Stomach (tissue), 9 donors: ENCODE results near the gene FAM222A. TPM values are rescaled to one million over a fixed set of nuclear protein-coding genes. Genes with fewer than 3 reads are reported as not detected.
"Not testable (repeated sequence)": the region's sequence is repeated elsewhere in the genome, so short reads cannot be mapped to it uniquely, and the experiment has no call there.

Experiments used
- DNase-seq, 2 donors: peaks; one replicate each; pipeline versions ENCODE4 v3.0.0 to v3.0.0-alpha.2; 2013 to 2019
- H3K27ac ChIP-seq, 5 donors: fragments of 200-600 bp in 4 of 5; sonication (generic) in 4 of 5; one replicate each; pipeline ENCODE4 v1.5.1; 2013 to 2019; ENCODE audit warnings: mild to moderate bottlenecking in 1 of 5, moderate library complexity in 1 of 5
- H3K27me3 ChIP-seq, 3 donors: fragments of 200-600 bp; sonication (generic); one replicate each; pipeline ENCODE4 v1.5.1; 2017 to 2019; ENCODE audit warnings: mixed run types in 1 of 3
- H3K36me3 ChIP-seq, 4 donors: fragments of 200-600 bp; sonication (generic); 1 replicate in 3 of 4; 2 replicates in 1 of 4; pipeline ENCODE4 v1.5.1; 2016 to 2019
- H3K4me1 ChIP-seq, 4 donors: fragments of 200-600 bp; sonication (generic); one replicate each; pipeline ENCODE4 v1.5.1; 2016 to 2019
- H3K4me3 ChIP-seq, 4 donors: fragments of 200-600 bp; sonication (generic) in 3 of 4; one replicate each; pipeline ENCODE4 v1.5.1; 2016 to 2019; ENCODE audit warnings: mild to moderate bottlenecking in 1 of 4
- H3K9me3 ChIP-seq, 4 donors: fragments of 200-600 bp; sonication (generic); one replicate each; pipeline ENCODE4 v1.5.1; 2016 to 2019
- EP300 ChIP-seq: sonication (generic); formaldehyde crosslinking; IDR thresholded peaks from one replicate; pipeline ENCODE4 v1.6.1; 2017; ENCODE audit warnings: antibody characterized with exemption
- POLR2A ChIP-seq, 4 donors: fragments of 450-650 bp; IDR thresholded peaks; one replicate each; pipeline ENCODE4 v1.6.1; 2016; ENCODE audit warnings: antibody characterized with exemption in 4 of 4, control low read depth in 2 of 4, mild to moderate bottlenecking in 1 of 4, moderate library complexity in 1 of 4
- POLR2AphosphoS5 ChIP-seq, 3 donors: sonication (generic); formaldehyde crosslinking; IDR thresholded peaks; one replicate each; pipeline ENCODE4 v1.6.1; 2016; ENCODE audit warnings: antibody characterized with exemption in 3 of 3
- WGBS, 5 donors: extraction: QIAGEN DNeasy Blood & Tissue Kit in 3 of 5; methylation state at CpG; one replicate each; pipeline versions ENCODE4 v1.1.5 to v1.1.7; 2013 to 2018; 5-methylcytosine and 5-hydroxymethylcytosine counted together
- intact Hi-C: fragments of 100-400 bp; cut with DNase I; formaldehyde crosslinking; loops from one replicate; pipeline ENCODE4 v1.15.1; 2023; ENCODE audit warnings: low total_unique reads
- polyA plus RNA-seq, 3 donors: library from polyadenylated mRNA; stranded (reverse); fragments of 200-250 nt; gene quantifications; one replicate each; pipeline ENCODE4 v1.2.3, GENCODE V29; 2013
- total RNA-seq, 5 donors: library from RNA; depleted of rRNA; stranded (reverse); fragments of >200 nt; gene quantifications; one replicate each; pipeline versions ENCODE4 v1.1.0 to v1.2.3, GENCODE V29; 2014 to 2016
- TF ChIP-seq, protein P1 (sequence below), 7 experiments: fragments of 450-650 bp in 4 of 7; fragments of 200-600 bp in 3 of 7; sonication (generic) in 3 of 7; IDR thresholded peaks; one replicate each; pipeline ENCODE4 v1.5.1; 2016 to 2019; ENCODE audit warnings: antibody characterized with exemption in 7 of 7, control low read depth in 2 of 7, mild to moderate bottlenecking in 1 of 7
- donor health status: healthy with polysubstance abuse.
- donor health status: Bipolar disorder and iron deficiency.
- donor health status: healthy.

FAM222A gene
- total and polyA plus RNA-seq, 8 donors = 1.7 to 19.7 (median 4.5) TPM

DNA sequence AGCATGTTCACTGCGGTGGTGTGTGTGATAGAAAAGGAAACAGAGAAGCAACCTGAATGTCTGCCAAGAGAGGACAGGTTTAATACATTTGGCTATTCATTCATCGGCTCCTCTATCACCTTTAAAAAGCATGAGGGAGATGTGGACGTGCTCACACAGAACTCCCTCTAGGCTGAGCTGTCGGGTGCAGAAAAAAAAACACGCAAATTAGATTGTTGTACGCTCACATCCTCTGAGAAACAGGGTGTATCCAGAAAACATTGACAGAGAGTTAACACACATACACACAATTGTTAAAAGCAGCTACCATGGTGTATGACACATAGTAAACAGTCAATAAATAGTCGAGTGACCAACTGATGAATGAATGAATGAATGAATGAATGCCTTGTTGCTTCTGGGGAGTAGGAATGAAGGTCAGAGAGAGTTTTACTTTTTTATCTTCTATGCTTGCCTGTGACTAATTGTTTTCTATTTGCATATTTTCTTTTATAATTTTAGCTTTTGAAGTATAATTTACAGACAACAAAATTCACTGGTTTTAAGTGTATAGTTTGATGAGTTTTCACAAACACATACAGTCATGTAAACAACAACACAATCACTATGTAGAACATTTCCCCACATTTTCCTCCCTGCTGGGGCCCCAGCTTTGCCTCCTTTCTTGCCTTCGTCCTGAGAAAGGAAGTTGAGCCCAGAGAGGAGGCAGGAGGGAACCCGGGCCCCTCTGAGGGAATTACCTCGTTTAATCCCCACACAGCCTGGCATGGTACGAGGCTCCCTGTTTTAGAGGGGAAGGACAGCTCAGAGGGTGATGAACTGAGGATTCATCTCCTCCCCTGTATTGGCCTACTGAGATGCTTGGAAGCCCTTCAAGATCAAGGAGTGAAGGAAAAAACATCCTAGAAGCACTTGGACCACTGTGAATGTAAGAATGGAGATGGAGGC, 19.7 kb upstream of the FAM222A start:
- no peak overlapping the region for H3K27ac ChIP-seq
- WGBS, 5 donors = 50 to 58% (median 56%) methylated on average over 11 of the region's 11 CpGs

DNA sequence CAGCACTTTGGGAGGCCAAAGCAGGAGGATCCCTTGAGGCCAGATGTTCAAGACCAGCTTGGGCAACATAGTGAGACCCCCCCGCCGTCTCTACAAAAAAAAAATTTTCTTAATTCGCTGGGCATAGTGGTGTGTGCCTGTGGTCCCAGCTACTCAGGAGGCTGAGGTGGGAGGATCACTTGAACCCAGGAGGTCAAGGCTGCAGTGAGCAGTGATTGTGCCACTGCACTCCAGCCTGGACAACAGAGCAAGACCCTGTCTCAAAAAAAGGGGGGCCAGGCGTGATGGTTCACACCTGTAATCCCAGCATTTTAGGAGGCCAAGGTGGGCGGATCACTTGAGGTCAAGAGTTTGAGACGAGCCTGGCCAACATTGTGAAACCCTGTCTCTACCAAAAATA, 19.0 kb upstream of the FAM222A start:
- 78 to 94% (median 91%) methylated on average over 4 to 6 of the region's 6 CpGs for WGBS, 5 donors
- H3K4me3 ChIP-seq, H3K36me3 ChIP-seq, H3K9me3 ChIP-seq, H3K4me1 ChIP-seq, H3K27ac ChIP-seq, intact Hi-C loops, DNase-seq: not testable (repeated sequence)
- H3K27me3 ChIP-seq = peaks cover 0 to 19% (median 0%) of the 10 kb centered on the region in 3 donors

More for the DNA sequence above, 19.7 kb upstream of the FAM222A start:
- H3K9me3 ChIP-seq = no peaks in the 10 kb centered on the region
- H3K36me3 ChIP-seq = no peaks in the 10 kb centered on the region
- peaks cover 0 to 6% (median 0%) of the 10 kb centered on the region in 4 donors for H3K4me1 ChIP-seq
- intact Hi-C loops = no loop called here
- H3K27me3 ChIP-seq = peaks cover 0 to 19% (median 0%) of the 10 kb centered on the region in 3 donors
- DNase-seq = no peak
- no peak overlapping the region for H3K4me3 ChIP-seq
- no peak for TF ChIP-seq EP300
- TF ChIP-seq, protein P1, sequence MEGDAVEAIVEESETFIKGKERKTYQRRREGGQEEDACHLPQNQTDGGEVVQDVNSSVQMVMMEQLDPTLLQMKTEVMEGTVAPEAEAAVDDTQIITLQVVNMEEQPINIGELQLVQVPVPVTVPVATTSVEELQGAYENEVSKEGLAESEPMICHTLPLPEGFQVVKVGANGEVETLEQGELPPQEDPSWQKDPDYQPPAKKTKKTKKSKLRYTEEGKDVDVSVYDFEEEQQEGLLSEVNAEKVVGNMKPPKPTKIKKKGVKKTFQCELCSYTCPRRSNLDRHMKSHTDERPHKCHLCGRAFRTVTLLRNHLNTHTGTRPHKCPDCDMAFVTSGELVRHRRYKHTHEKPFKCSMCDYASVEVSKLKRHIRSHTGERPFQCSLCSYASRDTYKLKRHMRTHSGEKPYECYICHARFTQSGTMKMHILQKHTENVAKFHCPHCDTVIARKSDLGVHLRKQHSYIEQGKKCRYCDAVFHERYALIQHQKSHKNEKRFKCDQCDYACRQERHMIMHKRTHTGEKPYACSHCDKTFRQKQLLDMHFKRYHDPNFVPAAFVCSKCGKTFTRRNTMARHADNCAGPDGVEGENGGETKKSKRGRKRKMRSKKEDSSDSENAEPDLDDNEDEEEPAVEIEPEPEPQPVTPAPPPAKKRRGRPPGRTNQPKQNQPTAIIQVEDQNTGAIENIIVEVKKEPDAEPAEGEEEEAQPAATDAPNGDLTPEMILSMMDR (IDR thresholded peaks at IDR 0.05) = no peak

DNA sequence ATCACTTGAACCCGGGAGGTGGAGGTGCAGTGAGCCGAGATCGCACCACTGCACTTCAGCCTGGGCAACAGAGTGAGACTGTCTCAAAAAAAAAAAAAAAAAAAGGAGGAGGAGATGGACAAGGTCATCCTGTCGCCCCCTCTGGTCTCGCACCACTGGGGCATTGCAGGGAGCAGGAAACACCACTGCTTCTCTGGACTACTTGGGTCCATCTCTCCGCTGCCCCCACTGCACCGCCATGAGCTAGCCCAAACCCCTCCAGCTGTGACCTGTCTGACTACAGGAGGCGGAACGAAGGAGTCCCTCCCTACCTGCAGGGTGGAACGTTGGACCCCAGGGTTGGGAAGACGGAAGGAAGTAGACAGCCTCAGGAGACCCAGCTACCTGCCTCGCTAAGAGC, 18.2 kb upstream of the FAM222A start:
- DNase-seq = no peak
- H3K4me1 ChIP-seq = peaks cover 0 to 6% (median 0%) of the 10 kb centered on the region in 4 donors
- H3K9me3 ChIP-seq = no peaks in the 10 kb centered on the region
- H3K27me3 ChIP-seq = peaks cover 0 to 19% (median 0%) of the 10 kb centered on the region in 3 donors
- intact Hi-C loops = no loop called here
- no peak for TF ChIP-seq POLR2A (IDR thresholded peaks at IDR 0.05)
- no peak for TF ChIP-seq EP300
- TF ChIP-seq POLR2AphosphoS5 (IDR thresholded peaks at IDR 0.05) = no peak
- TF ChIP-seq, protein P1 (IDR thresholded peaks at IDR 0.05) = no peak
- no peaks in the 10 kb centered on the region for H3K36me3 ChIP-seq
- no peak overlapping the region for H3K4me3 ChIP-seq
- no peak overlapping the region for H3K27ac ChIP-seq
- 81 to 90% (median 84%) methylated on average over 12 of the region's 12 CpGs for WGBS, 5 donors

GRCh38 chr12:109695961-109696461, 17.6 kb upstream of the FAM222A start:
- DNase-seq = peak in 1 of 2 donors; percentile 53
- TF ChIP-seq, protein P1 (IDR thresholded peaks at IDR 0.05) = no peak
- TF ChIP-seq EP300 (no peak), POLR2AphosphoS5 (IDR thresholded peaks at IDR 0.05) (no peak), POLR2A (IDR thresholded peaks at IDR 0.05) (no peak)
- intact Hi-C loops = no loop called here
- Histone ChIP-seq H3K4me3 (no peak overlapping the region), H3K9me3 (no peaks in the 10 kb centered on the region), H3K27me3 (peaks cover 0 to 19% (median 0%) of the 10 kb centered on the region in 3 donors), H3K4me1 (peaks cover 0 to 6% (median 0%) of the 10 kb centered on the region in 4 donors), H3K27ac (no peak overlapping the region), H3K36me3 (no peaks in the 10 kb centered on the region)
- WGBS, 5 donors = 29 to 62% (median 45%) methylated on average over 6 of the region's 6 CpGs
